Measurements from ENCODE around the gene CLSTN1.

CLSTN1 gene

GRCh38 chr1:9852004-9852403, 28.2 kb upstream of the CLSTN1 start:
- DNase-seq: peak in 1 of 56 donors; percentile 62

GRCh38 chr1:9850442-9851162, 26.8 kb upstream of the CLSTN1 start:
- DNase-seq: no peak

GRCh38 chr1:9849691-9850441, 26.1 kb upstream of the CLSTN1 start:
- DNase-seq: peak in 6 of 56 donors; percentile 12 to 41 (median 22)

GRCh38 chr1:9848022-9848421, 24.3 kb upstream of the CLSTN1 start:
- DNase-seq: peak in 9 of 56 donors; percentile 11 to 34 (median 22)

GRCh38 chr1:9847269-9847668, 23.5 kb upstream of the CLSTN1 start:
- no peak for DNase-seq

- DNase-seq: no peak
Measured at GRCh38 chr1:9846611-9847171, 22.9 kb upstream of the CLSTN1 start.

GRCh38 chr1:9845914-9846313, 22.1 kb upstream of the CLSTN1 start:
- DNase-seq: no peak

GRCh38 chr1:9844756-9845155, 21.0 kb upstream of the CLSTN1 start:
- no peak for DNase-seq

- DNase-seq: peak in 36 of 56 donors; percentile 20 to 84 (median 49)
Measured at GRCh38 chr1:9844106-9844505, 20.3 kb upstream of the CLSTN1 start.

GRCh38 chr1:9843576-9843945, 19.8 kb upstream of the CLSTN1 start:
- no peak for DNase-seq

GRCh38 chr1:9842781-9843575, 19.2 kb upstream of the CLSTN1 start:
- peak in 10 of 56 donors; percentile 22 to 60 (median 39) for DNase-seq

GRCh38 chr1:9842073-9842711, 18.4 kb upstream of the CLSTN1 start:
- no peak for DNase-seq

- no peak for DNase-seq
Measured at GRCh38 chr1:9841460-9841859, 17.7 kb upstream of the CLSTN1 start.

GRCh38 chr1:9840176-9840575, 16.4 kb upstream of the CLSTN1 start:
- DNase-seq: no peak

GRCh38 chr1:9838946-9839345, 15.2 kb upstream of the CLSTN1 start:
- DNase-seq: peak in 20 of 56 donors; percentile 20 to 62 (median 36)

- no peak for DNase-seq
Measured at GRCh38 chr1:9836632-9836960, 12.8 kb upstream of the CLSTN1 start.

- DNase-seq: peak in 14 of 56 donors; percentile 18 to 59 (median 37)
Measured at GRCh38 chr1:9835758-9836631, 12.2 kb upstream of the CLSTN1 start.

GRCh38 chr1:9835404-9835757, 11.6 kb upstream of the CLSTN1 start:
- no peak for DNase-seq

- no peak for DNase-seq
Measured at GRCh38 chr1:9833632-9834031, 9.9 kb upstream of the CLSTN1 start.

GRCh38 chr1:9827558-9828185, 3.9 kb upstream of the CLSTN1 start:
- DNase-seq: peak in 3 of 56 donors; percentile 17 to 31 (median 23)

Measured in nucleus accumbens (tissue), 56 donors.